ENCODE measurements around the gene TSPYL1.
"Not testable (repeated sequence)": the region's sequence is repeated elsewhere in the genome, so short reads cannot be mapped to it uniquely, and the experiment has no call there.

TSPYL1 gene

GRCh38 chr6:116298273-116298672 lies 18.5 kb upstream of the TSPYL1 start:
- no peak for DNase-seq (ENCODE audit: low spot score)

- no peak for DNase-seq (ENCODE audit: low spot score)
Measured at GRCh38 chr6:116292553-116292952, 12.8 kb upstream of the TSPYL1 start.

- no peak for DNase-seq (ENCODE audit: low spot score)
Measured at GRCh38 chr6:116291701-116292396, 12.1 kb upstream of the TSPYL1 start.

- no peak for DNase-seq (ENCODE audit: low spot score)
Measured at GRCh38 chr6:116290799-116291198, 11.1 kb upstream of the TSPYL1 start.

- no peak for DNase-seq (ENCODE audit: low spot score)
Measured at GRCh38 chr6:116289876-116290275, 10.1 kb upstream of the TSPYL1 start.

- no peak for DNase-seq (ENCODE audit: low spot score)
Measured at GRCh38 chr6:116287689-116288282, 8.1 kb upstream of the TSPYL1 start.

GRCh38 chr6:116286773-116287358 lies 7.1 kb upstream of the TSPYL1 start:
- DNase-seq (ENCODE audit: low spot score): no peak

GRCh38 chr6:116284984-116285383 lies 5.3 kb upstream of the TSPYL1 start:
- DNase-seq (ENCODE audit: low spot score): not testable (repeated sequence)

GRCh38 chr6:116283191-116283590 lies 3.5 kb upstream of the TSPYL1 start:
- DNase-seq (ENCODE audit: low spot score): no peak

- no peak for DNase-seq (ENCODE audit: low spot score)
Measured at GRCh38 chr6:116282698-116283097, 3.0 kb upstream of the TSPYL1 start.

- DNase-seq (ENCODE audit: low spot score): no peak
Measured at GRCh38 chr6:116280933-116281316, 1.2 kb upstream of the TSPYL1 start.

- no peak for DNase-seq (ENCODE audit: low spot score)
Measured at GRCh38 chr6:116280161-116280932, 617 bp upstream of the TSPYL1 start.

GRCh38 chr6:116278854-116279231 lies 887 bp downstream of the TSPYL1 start:
- DNase-seq (ENCODE audit: low spot score): no peak

- no peak for DNase-seq (ENCODE audit: low spot score)
Measured at GRCh38 chr6:116278481-116278829, 1.3 kb downstream of the TSPYL1 start.

- DNase-seq (ENCODE audit: low spot score): no peak
Measured at GRCh38 chr6:116277124-116277523, 2.6 kb downstream of the TSPYL1 start.

GRCh38 chr6:116271149-116271708 lies 8.5 kb downstream of the TSPYL1 start:
- no peak for DNase-seq (ENCODE audit: low spot score)

- no peak for DNase-seq (ENCODE audit: low spot score)
Measured at GRCh38 chr6:116268589-116269293, 11.0 kb downstream of the TSPYL1 start.

- no peak for DNase-seq (ENCODE audit: low spot score)
Measured at GRCh38 chr6:116267836-116268588, 11.7 kb downstream of the TSPYL1 start.

GRCh38 chr6:116266803-116267202 lies 12.9 kb downstream of the TSPYL1 start:
- no peak for DNase-seq (ENCODE audit: low spot score)

GRCh38 chr6:116265041-116265829 lies 14.5 kb downstream of the TSPYL1 start:
- DNase-seq (ENCODE audit: low spot score): no peak
